Measurements from ENCODE around the gene COX4I2.

GRCh38 chr20:31682927-31683326, 45.2 kb downstream of the COX4I2 start:
- no peak for TF ChIP-seq CTCF (IDR thresholded peaks at IDR 0.05; ENCODE audit: low read length)
- no peak for TF ChIP-seq EZH2 (IDR thresholded peaks at IDR 0.05; ENCODE audit: borderline replicate concordance, low read length)
